ENCODE data around the gene MS4A10. TPM values are rescaled to one million over a fixed set of nuclear protein-coding genes. Genes with fewer than 3 reads are reported as not detected.

MS4A10 gene
- total RNA-seq, 1 experiment from 2014 or later, result not detected

DNA sequence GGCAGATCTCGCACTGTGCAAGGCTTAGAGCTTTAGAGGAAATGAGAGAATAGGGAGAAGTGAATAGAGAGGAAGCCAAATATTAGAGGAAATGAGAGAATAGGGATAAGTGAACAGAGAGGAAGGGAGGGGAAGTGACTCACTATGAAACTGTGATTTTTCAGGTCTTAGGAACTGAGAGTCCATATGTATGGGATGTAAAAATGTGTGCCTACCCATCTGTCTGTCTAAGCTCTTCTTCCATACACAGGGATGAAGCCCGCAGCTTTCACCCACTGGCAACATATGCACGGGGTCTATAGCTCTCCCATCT, 50.4 kb downstream of the MS4A10 start:
- ChIA-PET CTCF (no interaction called here), POLR2A (no interaction called here), RAD21 (ENCODE audit: low non-redundant PET in 1 of 2, low total read pairs in 2 of 2, uncharacterized antibody in 2 of 2, unreplicated experiment in 2 of 2) (no interaction called here)
- DNase-seq (ENCODE audit: low read depth, low spot score), result no peak
- no peaks in the 10 kb centered on the region for H3K9me3 ChIP-seq (ENCODE audit: control insufficient read depth in 1 of 2, insufficient read depth in 1 of 2, low read depth in 1 of 2, low read length in 2 of 2)
- H3K9ac ChIP-seq (ENCODE audit: low read length), result no peak overlapping the region
- no peaks in the 10 kb centered on the region for H4K20me1 ChIP-seq (ENCODE audit: insufficient read depth)
- BruUV-seq (replicated peaks), result no TSS peak
- no peaks in the 10 kb centered on the region for H3K36me3 ChIP-seq (ENCODE audit: control insufficient read depth in 1 of 2, insufficient read depth in 2 of 2, low read length in 2 of 2)
- intact Hi-C loops (cut with micrococcal nuclease), result no loop called here
- no peaks in the 10 kb centered on the region for H3K9me2 ChIP-seq (ENCODE audit: insufficient read depth)
- no peak for TF ChIP-seq TCF7L2 (IDR thresholded peaks at IDR 0.05; ENCODE audit: borderline replicate concordance, extremely low read depth, insufficient read depth, insufficient read length)
- no peak for TF ChIP-seq EZH2phosphoT487 (IDR thresholded peaks at IDR 0.05; ENCODE audit: borderline replicate concordance)
- no peak for TF ChIP-seq ZBTB33 (IDR thresholded peaks at IDR 0.05; ENCODE audit: extremely low read depth, insufficient replicate concordance, low read length)
- TF ChIP-seq CBX3 (IDR thresholded peaks at IDR 0.05; ENCODE audit: low read depth), result no peak
- TF ChIP-seq FOSL1 (IDR thresholded peaks at IDR 0.05; ENCODE audit: low read depth), result no peak
- no peak for TF ChIP-seq EGR1 (IDR thresholded peaks at IDR 0.05; ENCODE audit: low read depth)
- no peak for TF ChIP-seq POLR2AphosphoS5 (IDR thresholded peaks at IDR 0.05; ENCODE audit: low read depth, low read length)
- TF ChIP-seq RAD21 (IDR thresholded peaks at IDR 0.05; ENCODE audit: low read depth), result no peak
- no peak for TF ChIP-seq ZNF274 (IDR thresholded peaks at IDR 0.05; ENCODE audit: low read depth, low read length)
- no peak for ATAC-seq
- H3K79me2 ChIP-seq (ENCODE audit: insufficient read depth, low read length), result no peaks in the 10 kb centered on the region
- no peak overlapping the region for H3K4me3 ChIP-seq (replicated peaks in 1 of 2; ENCODE audit: low read depth in 1 of 2, low read length in 2 of 2)
- H3K27me3 ChIP-seq (ENCODE audit: insufficient read depth, low read length), result peaks cover 14% of the 10 kb centered on the region; the same call in 1 of the 2 replicates
- no peak overlapping the region for H3K4me2 ChIP-seq (ENCODE audit: low read length)
- no peak overlapping the region for H3K27ac ChIP-seq (ENCODE audit: low read depth, low read length)
- peaks cover 0 to 5% of the 10 kb centered on the region in 2 experiments; a peak in 2 of 4 replicates for H3K4me1 ChIP-seq (ENCODE audit: control insufficient read depth in 1 of 2, insufficient read depth in 2 of 2, low read length in 2 of 2)
- no peak overlapping the region for H2AFZ ChIP-seq (ENCODE audit: low read depth, low read length, poor library complexity, severe bottlenecking)

Data from HCT116 (cell line).